Peyer's patch (tissue), 4 donors: ENCODE measurements around the gene TINAGL1.

Source experiments
- CTCF ChIP-seq, 6 experiments: fragments of 450-650 bp in 4 of 6; fragments of 200-600 bp in 2 of 6; sonication (generic) in 1 of 6; IDR thresholded peaks; one replicate each; pipeline ENCODE4 v1.5.1; 2017 to 2019; ENCODE audit warnings: antibody characterized with exemption in 6 of 6, mild to moderate bottlenecking in 3 of 6, moderate library complexity in 1 of 6
- POLR2A ChIP-seq, 2 donors: fragments of 450-650 bp; IDR thresholded peaks; one replicate each; pipeline ENCODE4 v1.5.1; 2017; ENCODE audit warnings: antibody characterized with exemption in 2 of 2, mild to moderate bottlenecking in 2 of 2, moderate library complexity in 2 of 2

DNA sequence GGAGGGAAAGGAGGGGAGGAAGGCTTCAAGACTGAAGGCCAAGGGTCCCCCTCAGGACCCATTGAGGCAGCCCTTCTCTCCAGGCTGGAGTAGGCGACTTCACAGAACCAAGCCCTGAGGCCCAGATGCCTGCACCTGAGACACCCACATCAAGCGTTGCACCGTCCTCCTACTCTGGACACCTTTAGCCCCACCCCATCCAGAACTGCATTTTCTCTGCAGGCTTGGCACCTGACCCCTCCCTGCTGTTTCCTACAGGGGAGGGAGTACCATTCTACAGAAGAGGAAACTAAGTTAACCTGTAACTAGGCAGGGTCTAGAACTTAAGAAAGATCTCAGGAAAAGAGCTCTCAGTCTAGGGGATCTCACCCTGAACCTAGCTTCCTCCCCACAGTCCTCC lies 56.3 kb downstream of the TINAGL1 start:
- TF ChIP-seq CTCF (IDR thresholded peaks at IDR 0.05) (no peak), POLR2A (IDR thresholded peaks at IDR 0.05) (no peak)
